MM.1S (cell line): ENCODE data around the gene SWI5.

Source experiments
- CTCF ChIP-seq: fragments of 300-600 bp; sonication (generic); IDR thresholded peaks from 2 replicates; pipeline ENCODE4 v1.5.1; 2016; ENCODE audit warnings: antibody characterized with exemption, low read length, mixed read lengths
- EZH2 ChIP-seq: fragments of 300-600 bp; sonication (generic); optimal IDR thresholded peaks from 2 replicates; pipeline ENCODE3; 2017; ENCODE audit warnings: low read depth, mild to moderate bottlenecking, antibody characterized with exemption, low read length, mixed read lengths

DNA sequence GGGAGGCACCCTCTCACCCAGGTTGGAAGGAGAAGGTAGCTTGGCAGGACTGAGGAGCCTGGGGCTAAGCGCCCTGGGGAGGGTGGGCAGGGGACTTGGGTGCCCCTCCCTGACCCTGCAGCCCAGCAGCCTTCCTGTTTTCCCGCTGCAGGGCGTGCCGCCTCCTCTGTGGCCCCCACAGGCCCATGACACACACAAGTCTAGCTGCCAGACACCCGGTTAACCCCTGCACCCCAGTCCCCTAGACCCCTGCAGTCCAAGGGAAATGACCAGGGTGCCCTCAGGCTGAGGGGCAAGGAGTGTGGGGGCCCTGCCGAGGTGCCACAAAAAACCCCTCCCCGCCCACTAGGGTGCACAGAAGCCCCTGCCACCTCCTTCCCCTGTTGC lies 33.3 kb upstream of the SWI5 start:
- TF ChIP-seq CTCF, result no peak
- no peak for TF ChIP-seq EZH2
